Stromal cell of bone marrow (primary cell): ENCODE results near the gene F2RL2.
"Not testable (repeated sequence)": the region's sequence is repeated elsewhere in the genome, so short reads cannot be mapped to it uniquely, and the experiment has no call there.

Experiments used
- DNase-seq: peaks from one replicate; pipeline ENCODE4 v3.0.0-alpha.2; 2012; ENCODE audit warnings: low read depth

The F2RL2 gene

GRCh38 chr5:76622076-76622475 lies 1.1 kb downstream of the F2RL2 start:
- DNase-seq = no peak

- DNase-seq = no peak
Observed at GRCh38 chr5:76620166-76620565, 3.0 kb downstream of the F2RL2 start.

DNA sequence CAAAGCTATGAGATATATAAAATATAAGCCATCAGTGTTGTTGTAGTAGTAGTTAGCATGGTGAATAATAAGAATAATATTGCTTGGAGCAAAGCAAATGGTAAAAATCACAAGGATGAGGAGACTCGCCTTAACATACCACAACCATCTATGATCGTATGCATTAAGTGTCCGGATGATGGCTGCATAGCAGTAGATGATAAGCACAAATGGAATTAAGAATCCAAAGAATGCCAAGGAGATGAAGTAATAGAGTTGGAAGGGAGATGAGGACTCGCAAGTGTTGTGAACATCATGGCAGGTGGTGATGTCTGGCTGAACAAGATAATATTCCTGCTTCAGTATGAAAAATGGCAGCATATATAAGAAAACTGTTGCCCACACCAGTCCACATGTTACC lies 5.5 kb downstream of the F2RL2 start:
- DNase-seq = no peak

DNA sequence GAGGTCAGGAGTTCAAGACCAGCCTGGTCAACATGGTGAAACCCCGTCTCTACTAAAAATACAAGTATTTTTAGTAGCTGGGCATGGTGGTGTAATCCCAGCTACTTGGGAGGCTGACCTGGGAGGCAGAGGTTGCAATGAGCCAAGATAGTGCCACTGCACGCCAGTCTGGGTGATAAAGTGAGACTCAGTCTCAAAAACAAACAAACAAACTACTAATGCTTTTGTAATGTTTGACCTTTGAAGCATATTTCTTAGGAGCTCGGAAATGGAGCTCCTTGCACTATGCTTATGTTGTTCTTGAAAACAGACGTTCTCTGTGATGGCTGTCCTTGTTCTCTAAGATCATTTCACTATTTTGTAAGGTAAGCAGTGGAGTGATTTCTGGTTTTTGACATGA lies 6.0 kb downstream of the F2RL2 start:
- DNase-seq = no peak

DNA sequence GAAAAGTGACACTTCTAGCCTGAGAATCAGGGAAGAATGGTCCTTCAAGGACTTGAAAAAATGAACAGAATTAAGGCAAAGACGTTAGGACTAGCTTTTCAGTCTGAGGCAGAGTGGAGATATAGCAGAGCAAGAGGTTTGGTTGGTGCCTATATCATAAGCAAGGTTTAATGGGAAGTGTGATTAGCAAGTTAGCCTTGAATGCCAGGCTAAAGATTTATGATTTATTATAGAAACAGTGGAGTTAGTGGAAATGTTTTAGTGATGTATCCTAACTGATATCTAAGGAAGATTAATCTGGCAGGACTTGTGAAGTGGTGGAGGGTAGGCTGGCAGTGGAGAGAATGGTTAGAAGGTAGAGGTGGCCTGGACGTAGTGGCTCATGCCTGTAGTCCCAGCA lies 7.0 kb downstream of the F2RL2 start:
- DNase-seq = no peak

DNA sequence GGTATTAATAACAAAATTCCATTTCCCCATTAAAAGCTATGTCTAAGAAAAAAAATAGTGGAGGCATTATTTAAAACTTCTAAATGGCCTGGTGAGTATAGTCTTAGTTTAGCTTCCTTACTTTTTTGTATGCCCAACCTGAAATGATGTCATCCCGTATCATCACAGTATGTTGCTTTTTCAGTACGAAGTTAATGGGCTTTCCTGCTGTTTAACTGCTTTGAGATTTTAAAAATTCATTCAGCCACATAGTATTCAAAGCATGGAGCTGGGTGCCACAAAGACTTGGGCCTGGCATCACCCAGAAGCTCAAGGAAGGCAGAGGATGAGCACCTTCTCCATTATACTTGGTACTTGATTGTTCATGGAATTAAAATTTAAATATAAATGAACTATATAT lies 7.4 kb downstream of the F2RL2 start:
- DNase-seq = no peak

DNA sequence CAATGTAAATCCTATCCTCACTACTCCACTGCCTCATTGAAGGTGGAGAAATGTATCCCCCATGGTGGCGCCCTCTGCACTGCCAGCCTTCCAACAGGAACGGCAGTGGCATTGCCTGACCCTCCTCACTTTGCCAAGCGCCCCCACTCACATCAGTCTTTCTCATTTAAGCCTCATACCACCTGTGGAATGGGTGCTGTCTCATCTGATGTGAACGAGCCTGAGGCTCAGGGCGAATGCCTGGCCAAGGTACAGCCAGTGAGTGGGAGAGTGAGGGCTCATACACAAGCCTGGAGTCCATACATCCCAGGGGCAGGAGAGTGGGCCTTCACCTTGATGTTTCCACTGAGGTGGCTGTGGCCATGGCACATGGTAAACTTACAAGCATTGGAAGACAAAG lies 10.3 kb downstream of the F2RL2 start:
- DNase-seq = no peak

GRCh38 chr5:76610196-76610595 lies 13.0 kb downstream of the F2RL2 start:
- DNase-seq = no peak

- DNase-seq = no peak
Observed at GRCh38 chr5:76608833-76609232, 14.4 kb downstream of the F2RL2 start.

- DNase-seq = no peak
Observed at GRCh38 chr5:76607353-76607871, 15.8 kb downstream of the F2RL2 start.

DNA sequence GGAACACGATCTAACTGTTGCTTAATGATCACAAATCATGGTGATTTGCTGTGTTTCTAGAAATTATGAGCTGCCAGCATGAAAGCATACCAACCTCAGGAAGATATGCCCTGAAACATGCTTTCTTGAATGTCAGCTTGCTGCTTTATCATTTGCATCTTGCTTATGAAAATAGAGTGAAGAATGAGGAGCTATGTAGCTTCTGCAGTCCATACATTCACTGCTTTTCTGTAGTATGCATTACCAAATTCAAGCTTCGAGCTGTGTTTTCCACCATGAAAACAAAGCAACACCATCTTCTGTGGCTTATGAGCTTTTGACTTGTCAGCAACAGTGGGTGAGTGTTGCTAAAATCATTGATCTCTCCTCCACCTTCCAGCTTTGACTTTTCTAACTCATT lies 16.5 kb downstream of the F2RL2 start:
- no peak for DNase-seq

GRCh38 chr5:76604838-76605237 lies 18.4 kb downstream of the F2RL2 start:
- peak; percentile 56 for DNase-seq

DNA sequence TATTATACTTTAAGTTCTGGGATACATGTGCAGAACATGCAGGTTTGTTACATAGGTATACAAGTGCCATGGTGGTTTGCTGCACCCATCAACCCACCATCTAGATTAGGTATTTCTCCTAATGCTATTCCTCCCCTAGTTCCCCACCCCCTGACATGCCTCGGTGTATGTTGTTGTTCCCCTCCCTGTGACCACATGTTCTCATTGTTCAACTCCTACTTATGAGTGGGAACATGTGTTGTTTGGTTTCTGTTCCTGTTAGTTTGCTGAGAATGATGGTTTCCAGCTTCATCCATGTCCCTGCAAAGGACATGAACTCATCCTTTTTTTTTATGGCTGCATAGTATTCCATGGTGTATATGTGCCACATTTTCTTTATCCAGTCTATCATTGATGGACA lies 19.2 kb downstream of the F2RL2 start:
- not testable (repeated sequence) for DNase-seq

DNA sequence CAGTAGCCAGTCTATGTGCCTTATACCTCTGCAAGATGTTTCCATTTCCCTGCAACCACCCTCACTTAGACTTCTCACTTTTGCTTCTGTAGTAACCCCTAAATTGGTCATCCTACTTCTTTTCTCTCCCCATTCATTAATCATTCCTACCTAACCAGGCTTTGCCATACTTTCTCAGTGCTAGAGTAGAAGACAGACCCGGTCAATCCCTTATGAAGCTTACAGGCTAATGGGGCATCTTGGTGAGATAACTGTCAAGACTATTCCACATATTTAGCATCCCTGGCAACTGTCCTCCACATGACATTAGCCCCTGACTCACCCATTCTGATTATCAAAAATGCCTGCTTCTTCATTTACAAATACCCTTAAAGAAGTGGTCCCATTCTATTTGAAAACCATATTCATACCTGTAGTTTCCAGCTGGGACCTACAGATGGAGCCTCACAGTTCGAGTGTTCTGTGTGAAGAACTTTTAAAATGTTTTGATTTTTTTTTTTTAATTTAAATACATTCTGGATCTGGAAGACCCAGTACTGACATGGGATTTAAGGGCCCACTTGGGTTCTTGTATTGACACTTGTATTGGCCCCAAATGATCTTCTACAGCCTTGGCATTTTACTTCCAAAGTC lies 21.0 kb downstream of the F2RL2 start:
- no peak for DNase-seq

GRCh38 chr5:76601470-76601869 lies 21.7 kb downstream of the F2RL2 start:
- DNase-seq = peak; percentile 61

DNA sequence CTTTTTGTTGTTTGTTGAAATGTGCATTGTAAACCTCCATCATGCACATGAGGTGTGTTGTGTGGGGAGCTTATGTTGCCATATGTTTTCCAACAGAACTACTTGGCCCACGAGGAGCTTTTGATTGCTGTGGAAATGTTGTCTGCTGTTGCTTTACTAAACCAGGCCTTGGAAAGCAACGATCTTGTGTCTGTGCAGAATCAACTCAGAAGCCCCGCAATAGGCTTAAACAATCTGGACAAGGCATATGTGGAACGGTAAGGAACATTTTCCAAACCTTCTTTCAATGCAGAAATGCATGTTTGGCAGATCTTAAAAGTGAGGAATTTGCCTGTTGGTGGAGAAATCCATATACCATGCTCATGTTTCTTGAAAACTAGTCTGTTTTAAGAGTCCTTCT lies 22.5 kb downstream of the F2RL2 start:
- DNase-seq = no peak

DNA sequence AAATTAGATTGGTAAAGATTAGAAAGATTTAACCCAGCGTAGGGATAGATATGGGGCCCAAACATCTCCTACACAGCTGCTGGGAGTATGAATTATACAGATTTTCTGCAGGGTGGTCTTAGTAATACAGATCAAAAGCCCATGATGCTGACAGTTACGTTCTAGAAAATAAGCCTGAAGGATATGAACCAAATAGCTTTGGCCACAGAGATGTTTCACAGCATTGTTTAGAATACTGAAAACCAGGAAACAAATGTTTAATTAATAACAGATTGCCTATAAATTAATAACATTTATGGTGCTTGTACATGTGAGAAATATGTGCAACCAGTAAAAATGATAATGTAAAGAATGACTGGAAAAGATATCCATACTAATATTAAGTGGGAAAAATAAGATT lies 24.7 kb downstream of the F2RL2 start:
- no peak for DNase-seq

DNA sequence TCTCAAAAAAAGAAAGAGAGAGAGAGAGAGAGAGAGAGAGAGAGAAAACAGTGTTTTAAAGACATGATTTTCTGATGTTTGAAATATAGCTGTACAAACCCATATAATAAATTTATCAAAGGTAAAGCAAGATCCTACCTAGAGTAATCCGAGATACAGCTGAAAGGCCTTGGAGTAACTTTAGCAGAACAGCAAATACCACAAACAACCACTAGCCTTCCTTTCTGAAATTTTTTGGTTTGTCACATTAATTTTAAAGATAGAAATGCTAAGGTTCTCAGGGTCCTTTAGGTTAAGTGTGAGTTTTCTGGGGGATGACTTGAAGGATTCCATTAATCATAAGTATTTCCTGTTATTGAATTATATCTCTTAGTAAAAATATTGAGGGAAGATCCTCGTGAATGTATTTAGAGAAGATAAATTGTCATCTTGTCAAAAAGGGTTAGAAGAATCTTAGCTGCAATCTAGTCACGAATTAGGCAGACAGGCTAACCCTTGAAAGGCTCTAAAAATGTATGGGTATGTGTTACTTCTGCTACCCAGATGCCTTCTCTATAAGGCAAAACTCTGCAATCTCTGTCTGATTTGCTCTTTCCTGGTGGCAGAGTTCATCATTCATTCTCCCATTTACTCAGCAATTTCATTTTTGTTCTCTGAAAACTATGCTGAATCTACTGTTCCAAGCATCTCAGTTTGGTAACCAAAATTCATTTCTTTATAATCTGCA lies 27.3 kb downstream of the F2RL2 start:
- no peak for DNase-seq

- no peak for DNase-seq
Observed at GRCh38 chr5:76594107-76594506, 29.1 kb downstream of the F2RL2 start.

DNA sequence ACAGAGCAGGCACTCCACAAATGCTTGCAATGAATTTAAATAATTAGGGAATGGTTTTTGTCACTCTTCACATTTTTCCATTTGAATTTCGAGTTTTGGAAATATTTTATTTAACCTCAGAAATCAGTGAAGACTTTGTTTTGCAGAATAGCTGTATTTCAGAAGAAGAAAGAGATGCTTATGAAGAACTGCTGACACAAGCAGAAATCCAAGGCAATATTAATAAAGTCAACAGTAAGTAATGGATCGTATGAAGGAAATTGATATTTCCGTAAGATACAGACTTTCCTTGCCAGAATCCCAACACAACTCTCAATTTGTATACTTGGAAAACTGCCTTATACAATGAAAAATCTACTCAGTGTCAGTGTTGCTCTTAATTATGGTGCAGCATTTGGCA lies 30.5 kb downstream of the F2RL2 start:
- DNase-seq = no peak

GRCh38 chr5:76591366-76591765 lies 31.8 kb downstream of the F2RL2 start:
- no peak for DNase-seq

GRCh38 chr5:76590027-76590426 lies 33.2 kb downstream of the F2RL2 start:
- DNase-seq = no peak

DNA sequence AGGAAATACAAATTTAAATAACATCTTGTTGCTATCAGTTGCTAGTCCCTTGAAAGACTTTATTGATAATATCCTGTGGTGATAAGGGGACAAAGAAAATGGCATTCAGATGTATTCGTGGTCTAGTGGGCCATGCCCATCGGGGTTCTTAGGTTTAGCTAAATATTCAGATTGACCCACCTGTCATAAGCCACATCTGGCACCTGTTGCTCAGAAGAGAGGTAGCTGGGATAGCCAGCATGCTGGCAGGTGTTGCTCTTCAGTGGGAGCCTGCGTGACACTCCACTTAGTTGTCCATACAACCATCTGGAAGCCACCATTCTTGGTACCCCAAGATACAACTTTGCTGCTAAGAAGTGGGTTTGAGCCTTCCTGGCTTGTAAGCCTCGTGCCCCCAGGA lies 36.7 kb downstream of the F2RL2 start:
- DNase-seq = no peak

GRCh38 chr5:76585783-76586217 lies 37.4 kb downstream of the F2RL2 start:
- no peak for DNase-seq
